ENCODE measurements around the gene NNAT. TPM values are rescaled to one million over a fixed set of nuclear protein-coding genes. Genes with fewer than 3 reads are reported as not detected.

Gene NNAT
- total RNA-seq, 1 donor from 2014 or later: 0.40 TPM

GRCh38 chr20:37513779-37514359 lies 7.2 kb upstream of the NNAT start:
- H3K4me1 Mint-ChIP-seq: peaks cover 21% of the 10 kb centered on the region
- H3K4me3 Mint-ChIP-seq: no peak overlapping the region
- no peak overlapping the region for H3K27ac Mint-ChIP-seq
- intact Hi-C loops (cut with micrococcal nuclease): no loop called here
- ChIA-PET CTCF (no interaction called here), POLR2A (no interaction called here)
- ATAC-seq (ENCODE audit: low read depth) (no peak), DNase-seq (peak; percentile 4)
- peaks cover 79% of the 10 kb centered on the region for H3K36me3 Mint-ChIP-seq (ENCODE audit: low read depth)
- no peaks in the 10 kb centered on the region for H3K27me3 Mint-ChIP-seq
- no peaks in the 10 kb centered on the region for H3K9me3 Mint-ChIP-seq
- no peak for TF ChIP-seq CTCF (IDR thresholded peaks at IDR 0.05)

GRCh38 chr20:37515876-37516275 lies 5.2 kb upstream of the NNAT start:
- Mint-ChIP-seq H3K27me3 (no peaks in the 10 kb centered on the region), H3K4me3 (no peak overlapping the region), H3K4me1 (peaks cover 28% of the 10 kb centered on the region), H3K9me3 (no peaks in the 10 kb centered on the region), H3K27ac (no peak overlapping the region), H3K36me3 (ENCODE audit: low read depth) (peaks cover 86% of the 10 kb centered on the region)
- POLR2A ChIA-PET: no interaction called here
- no peak for TF ChIP-seq CTCF (IDR thresholded peaks at IDR 0.05)
- CTCF ChIA-PET: no interaction called here
- peak; percentile 4 for DNase-seq
- intact Hi-C loops (cut with micrococcal nuclease): no loop called here
- ATAC-seq (ENCODE audit: low read depth): no peak

DNA sequence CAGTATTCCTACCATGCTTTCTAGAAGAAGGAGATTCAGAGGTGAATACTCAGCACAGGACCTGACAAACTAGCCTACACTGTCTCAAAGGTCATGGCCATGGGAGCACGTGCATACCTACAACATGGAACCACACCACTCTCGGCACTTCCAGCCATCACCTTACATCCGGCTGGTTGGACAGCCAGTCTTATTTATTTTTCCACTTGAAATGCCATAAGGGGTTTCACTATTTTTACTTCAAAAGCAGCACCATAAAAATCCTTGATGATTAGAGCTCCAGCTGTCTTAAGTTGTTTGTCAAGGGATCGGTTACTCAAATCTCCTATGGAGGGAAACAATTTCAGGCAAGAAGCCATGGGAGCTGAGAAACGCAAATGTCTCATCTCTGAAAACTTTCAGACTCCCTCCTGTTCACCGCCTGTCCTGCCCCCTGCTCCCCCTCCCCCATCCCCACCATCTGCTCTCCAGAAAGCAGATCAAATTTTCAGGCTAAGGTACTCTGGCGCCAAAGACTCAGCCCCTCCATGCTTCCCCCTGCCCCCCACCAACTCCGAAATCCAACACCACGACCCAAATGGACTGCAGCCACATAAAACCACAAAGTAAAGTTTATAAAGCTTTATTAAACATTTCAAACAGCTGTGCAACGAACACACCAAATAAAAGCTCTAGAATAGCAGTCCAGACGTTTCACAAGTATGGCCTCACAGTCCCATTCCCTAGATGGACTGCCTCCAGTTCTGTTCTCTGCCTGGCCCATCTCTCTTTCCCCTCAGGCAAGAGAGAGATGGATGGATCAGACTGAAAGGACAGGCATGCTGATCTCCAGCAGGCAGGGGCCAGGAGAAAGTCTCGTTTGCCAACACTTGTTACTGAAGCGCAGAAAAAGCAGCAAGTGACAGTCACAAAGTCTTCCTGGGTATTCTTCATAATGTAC lies 4.0 kb upstream of the NNAT start:
- peaks cover 77% of the 10 kb centered on the region for H3K36me3 Mint-ChIP-seq (ENCODE audit: low read depth)
- no peak for ATAC-seq (ENCODE audit: low read depth)
- TF ChIP-seq CTCF (IDR thresholded peaks at IDR 0.05): no peak
- no peak overlapping the region for H3K27ac Mint-ChIP-seq
- H3K4me1 Mint-ChIP-seq: peaks cover 32% of the 10 kb centered on the region
- POLR2A ChIA-PET: no interaction called here
- no peaks in the 10 kb centered on the region for H3K27me3 Mint-ChIP-seq
- intact Hi-C loops (cut with micrococcal nuclease): no loop called here
- CTCF ChIA-PET: no interaction called here
- no peak for DNase-seq
- no peak overlapping the region for H3K4me3 Mint-ChIP-seq
- H3K9me3 Mint-ChIP-seq: no peaks in the 10 kb centered on the region

DNA sequence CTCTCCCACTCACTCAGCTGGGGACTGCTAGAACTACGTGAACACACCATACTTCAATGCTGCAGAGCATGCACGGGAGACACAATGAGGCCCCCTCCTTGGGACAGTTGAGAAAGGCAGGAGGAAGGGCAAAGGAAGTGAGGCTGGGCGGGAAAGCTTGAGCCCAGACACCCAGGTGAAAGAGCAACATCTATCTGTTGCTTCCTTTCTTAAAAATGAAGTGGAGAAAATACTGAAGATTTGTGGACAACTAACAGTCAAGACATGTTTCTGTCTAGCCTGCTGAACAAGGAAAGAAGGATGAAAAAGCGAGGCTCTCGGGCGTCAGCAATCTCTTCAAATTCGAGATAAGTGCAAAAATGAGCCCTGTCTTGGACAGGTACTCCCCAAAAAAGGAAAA lies 3.0 kb upstream of the NNAT start:
- CTCF ChIA-PET: no interaction called here
- H3K36me3 Mint-ChIP-seq (ENCODE audit: low read depth): peaks cover 73% of the 10 kb centered on the region
- no peak overlapping the region for H3K4me3 Mint-ChIP-seq
- intact Hi-C loops (cut with micrococcal nuclease): no loop called here
- DNase-seq (no peak), ATAC-seq (ENCODE audit: low read depth) (no peak)
- no peaks in the 10 kb centered on the region for H3K9me3 Mint-ChIP-seq
- TF ChIP-seq CTCF (IDR thresholded peaks at IDR 0.05): no peak
- POLR2A ChIA-PET: no interaction called here
- peaks cover 32% of the 10 kb centered on the region for H3K4me1 Mint-ChIP-seq
- no peak overlapping the region for H3K27ac Mint-ChIP-seq
- H3K27me3 Mint-ChIP-seq: no peaks in the 10 kb centered on the region

DNA sequence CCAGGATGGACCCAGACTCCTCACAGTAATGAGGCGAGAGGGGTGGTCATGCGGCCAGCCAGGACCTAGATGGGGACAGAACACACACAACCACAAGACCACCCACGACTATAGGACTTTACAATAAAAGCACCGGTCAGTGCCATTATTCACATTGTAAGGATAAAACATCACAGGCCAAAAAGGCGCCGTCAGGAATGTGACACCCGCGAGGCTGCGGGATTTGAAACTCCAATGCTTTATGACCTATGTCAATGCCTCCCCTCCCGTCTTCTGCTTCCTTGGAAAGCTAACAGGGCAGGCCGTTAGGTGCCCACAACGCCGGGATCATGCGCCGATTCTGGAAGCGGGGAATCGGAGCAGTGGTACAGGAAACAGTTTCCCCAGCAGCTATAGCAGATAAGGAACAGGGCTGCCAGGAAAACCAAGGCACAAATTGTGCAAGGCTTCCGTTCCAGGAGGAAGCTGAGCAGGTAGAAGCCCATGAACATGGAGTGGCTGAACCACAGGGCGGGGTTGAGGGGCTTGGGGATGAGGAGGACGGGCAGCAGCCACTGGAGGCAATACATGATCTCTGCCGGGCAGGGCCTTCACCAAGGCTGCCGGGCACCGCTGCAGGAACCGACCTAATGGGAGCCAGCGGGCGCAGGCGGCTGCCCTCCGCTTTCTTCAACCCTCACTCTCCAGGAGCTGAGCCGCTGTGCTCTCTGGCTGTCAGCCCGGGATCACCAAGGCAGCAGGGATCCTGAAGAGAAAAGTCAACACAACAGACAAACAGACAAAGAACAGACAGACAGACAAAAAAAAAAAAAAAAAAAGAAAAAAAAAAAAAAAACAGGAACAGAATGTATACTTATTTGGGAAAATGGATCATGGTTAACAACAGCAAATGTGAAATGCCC lies 2.2 kb upstream of the NNAT start:
- DNase-seq (peak; percentile 3), ATAC-seq (ENCODE audit: low read depth) (no peak)
- POLR2A ChIA-PET: no interaction called here
- CTCF ChIA-PET: no interaction called here
- Mint-ChIP-seq H3K36me3 (ENCODE audit: low read depth) (peaks cover 72% of the 10 kb centered on the region), H3K4me1 (peaks cover 38% of the 10 kb centered on the region), H3K27ac (no peak overlapping the region), H3K27me3 (no peaks in the 10 kb centered on the region), H3K4me3 (no peak overlapping the region), H3K9me3 (no peaks in the 10 kb centered on the region)
- TF ChIP-seq CTCF (IDR thresholded peaks at IDR 0.05): no peak
- intact Hi-C loops (cut with micrococcal nuclease): no loop called here

Measured in activated B cell treated with CpG ODN at 0.5 μM for 24 hours (primary cell).